Astrocyte (in vitro differentiated cells and primary cell): ENCODE results near the gene IFI27L1.

Source experiments
- CTCF ChIP-seq: IDR thresholded peaks from 2 replicates; pipeline ENCODE4 v1.5.1; 2011; ENCODE audit warnings: low read depth, mild to moderate bottlenecking, inconsistent platforms, low read length, moderate library complexity; ENCODE audit not compliant: insufficient read depth
- EZH2 ChIP-seq: IDR thresholded peaks from 2 replicates; pipeline ENCODE4 v1.6.1; 2012; ENCODE audit warnings: mild to moderate bottlenecking, low read length, inconsistent platforms; ENCODE audit not compliant: insufficient read depth

- no peak for TF ChIP-seq CTCF
- no peak for TF ChIP-seq EZH2
Observed at GRCh38 chr14:94123296-94123695, 42.2 kb downstream of the IFI27L1 start.
